DND-41 (cell line): ENCODE measurements around the gene RHPN2.
A peak's percentile ranks its signal among the peaks of the same experiment; 100 is the strongest.

Experiments
- EZH2 ChIP-seq: IDR thresholded peaks from 3 replicates; pipeline ENCODE4 v1.6.1; 2012; ENCODE audit warnings: borderline replicate concordance, low read depth, mild to moderate bottlenecking, moderate library complexity, low read length, inconsistent platforms; ENCODE audit not compliant: severe bottlenecking
- TF ChIP-seq, protein P1 (sequence below): IDR thresholded peaks from 2 replicates; pipeline ENCODE4 v1.5.1; 2012; ENCODE audit warnings: borderline replicate concordance, low read length, moderate library complexity, mild to moderate bottlenecking; ENCODE audit not compliant: poor library complexity, severe bottlenecking; ENCODE audit errors: extremely low read depth

GRCh38 chr19:32976223-32976805, 88.4 kb downstream of the RHPN2 start:
- TF ChIP-seq, protein P1, sequence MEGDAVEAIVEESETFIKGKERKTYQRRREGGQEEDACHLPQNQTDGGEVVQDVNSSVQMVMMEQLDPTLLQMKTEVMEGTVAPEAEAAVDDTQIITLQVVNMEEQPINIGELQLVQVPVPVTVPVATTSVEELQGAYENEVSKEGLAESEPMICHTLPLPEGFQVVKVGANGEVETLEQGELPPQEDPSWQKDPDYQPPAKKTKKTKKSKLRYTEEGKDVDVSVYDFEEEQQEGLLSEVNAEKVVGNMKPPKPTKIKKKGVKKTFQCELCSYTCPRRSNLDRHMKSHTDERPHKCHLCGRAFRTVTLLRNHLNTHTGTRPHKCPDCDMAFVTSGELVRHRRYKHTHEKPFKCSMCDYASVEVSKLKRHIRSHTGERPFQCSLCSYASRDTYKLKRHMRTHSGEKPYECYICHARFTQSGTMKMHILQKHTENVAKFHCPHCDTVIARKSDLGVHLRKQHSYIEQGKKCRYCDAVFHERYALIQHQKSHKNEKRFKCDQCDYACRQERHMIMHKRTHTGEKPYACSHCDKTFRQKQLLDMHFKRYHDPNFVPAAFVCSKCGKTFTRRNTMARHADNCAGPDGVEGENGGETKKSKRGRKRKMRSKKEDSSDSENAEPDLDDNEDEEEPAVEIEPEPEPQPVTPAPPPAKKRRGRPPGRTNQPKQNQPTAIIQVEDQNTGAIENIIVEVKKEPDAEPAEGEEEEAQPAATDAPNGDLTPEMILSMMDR, result peak; percentile 76
- TF ChIP-seq EZH2, result no peak
